Activated CD4-positive, alpha-beta T cell treated with anti-CD3 and anti-CD28 coated beads, Interleukin-2, amount 50 U/mL, for 48 hours (primary cell): ENCODE data around the gene SEL1L.
"Not testable (repeated sequence)": the region's sequence is repeated elsewhere in the genome, so short reads cannot be mapped to it uniquely, and the experiment has no call there.

Source experiments
- DNase-seq, 2 experiments: peaks; one replicate each; pipeline ENCODE4 v3.0.0-alpha.2; 2020

The SEL1L gene

DNA sequence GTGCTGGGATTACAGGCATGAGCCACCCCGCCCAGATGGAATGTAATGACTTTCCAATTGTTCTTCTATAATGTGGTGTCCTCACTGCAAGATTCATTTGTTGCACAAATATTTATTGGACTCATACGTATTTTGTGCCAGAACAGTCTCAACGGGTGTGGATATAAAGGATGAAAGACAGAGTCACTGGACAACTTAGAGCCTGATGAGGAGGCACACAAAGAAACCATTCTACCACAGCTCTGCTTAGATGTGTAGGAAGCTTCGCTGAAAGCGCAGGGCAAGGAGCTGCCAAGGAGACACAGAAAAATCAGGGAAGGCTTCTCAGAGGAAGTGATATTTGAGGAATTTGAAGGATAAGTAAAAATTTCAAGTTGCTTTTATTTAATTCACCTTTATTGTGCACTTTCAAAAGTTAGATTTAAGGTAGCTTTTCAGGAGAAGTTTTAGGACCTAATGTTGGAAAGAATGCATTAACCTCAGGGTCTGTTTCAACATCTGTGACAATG is 92.0 kb downstream of the SEL1L start:
- no peak for DNase-seq

DNA sequence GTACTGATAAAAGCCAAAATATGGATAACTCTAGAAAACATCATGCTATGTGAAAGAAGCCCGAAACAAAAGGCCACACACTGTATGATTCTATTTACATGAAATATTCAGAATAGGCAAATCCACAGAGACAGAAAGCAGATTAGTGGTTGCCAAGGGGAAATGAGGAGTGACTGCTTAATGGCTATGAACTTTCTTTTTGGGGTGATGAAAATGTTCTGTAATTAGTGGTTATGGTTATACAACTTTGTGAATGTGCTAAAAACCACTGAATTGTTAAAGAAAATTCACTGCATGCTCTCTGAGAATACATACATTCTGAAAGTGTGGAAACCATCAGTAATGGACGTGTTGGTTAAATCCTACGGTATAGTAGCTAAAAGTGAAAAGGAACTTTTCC is 93.6 kb downstream of the SEL1L start:
- no peak for DNase-seq

DNA sequence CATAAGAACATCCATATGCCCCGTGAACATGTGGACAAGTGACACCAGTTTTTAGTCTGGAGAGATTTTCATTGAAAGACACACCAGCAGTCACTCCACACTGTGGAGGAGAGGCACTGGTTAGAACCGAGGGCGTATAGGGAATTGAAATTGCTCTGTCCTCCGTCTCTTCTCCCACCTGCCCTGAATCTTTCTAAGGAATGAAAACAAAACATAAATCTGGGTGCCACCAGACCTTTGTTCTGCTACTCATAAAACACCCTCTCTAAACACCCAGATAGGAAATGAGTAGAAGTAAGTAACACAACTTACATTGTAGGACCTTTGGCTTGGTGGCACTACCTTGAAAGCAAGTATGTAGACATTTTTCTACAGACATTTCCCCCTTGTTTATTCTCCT is 96.4 kb downstream of the SEL1L start:
- no peak for DNase-seq

DNA sequence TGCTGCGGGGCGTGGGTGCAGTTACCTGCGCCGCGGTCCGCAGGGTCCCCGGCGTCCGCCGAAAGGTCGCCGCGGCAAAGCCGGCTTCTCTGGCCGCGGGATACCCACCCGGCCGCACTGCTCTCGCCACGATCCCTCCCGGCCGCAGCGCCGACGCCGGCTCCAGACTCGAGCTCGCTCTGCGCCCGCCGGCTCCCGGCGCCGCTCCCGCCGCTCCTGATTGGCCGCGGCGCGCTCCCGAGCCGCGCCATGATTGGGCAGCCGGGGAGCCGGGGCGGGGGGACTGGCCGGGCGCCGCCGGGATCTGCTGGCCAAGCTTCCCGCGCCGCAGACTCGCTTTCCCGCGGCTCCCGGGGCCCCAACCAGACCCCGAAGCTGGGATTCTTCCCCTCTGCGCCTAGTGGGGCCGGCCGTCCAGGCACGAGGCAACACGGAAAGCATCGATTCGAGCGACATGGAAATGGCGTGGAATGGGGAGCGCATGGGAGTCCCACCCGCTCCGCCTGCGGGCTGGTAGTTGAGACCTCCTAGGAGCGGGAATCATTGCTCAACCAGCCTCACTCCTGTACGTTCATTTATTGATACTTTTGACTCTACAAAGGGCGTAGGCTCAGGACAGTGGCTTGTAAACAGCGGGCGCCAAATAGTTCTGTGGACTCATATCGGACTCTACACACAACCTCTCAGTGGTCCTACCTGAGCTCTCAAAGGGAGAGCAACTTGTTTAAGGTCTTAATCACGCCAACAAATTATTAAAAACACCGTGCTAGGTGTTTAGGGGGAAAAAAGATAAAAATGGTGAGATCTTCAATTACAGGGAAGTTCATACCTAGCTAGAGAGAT is 97.1 kb downstream of the SEL1L start:
- peak; percentile 46 to 54 for DNase-seq

DNA sequence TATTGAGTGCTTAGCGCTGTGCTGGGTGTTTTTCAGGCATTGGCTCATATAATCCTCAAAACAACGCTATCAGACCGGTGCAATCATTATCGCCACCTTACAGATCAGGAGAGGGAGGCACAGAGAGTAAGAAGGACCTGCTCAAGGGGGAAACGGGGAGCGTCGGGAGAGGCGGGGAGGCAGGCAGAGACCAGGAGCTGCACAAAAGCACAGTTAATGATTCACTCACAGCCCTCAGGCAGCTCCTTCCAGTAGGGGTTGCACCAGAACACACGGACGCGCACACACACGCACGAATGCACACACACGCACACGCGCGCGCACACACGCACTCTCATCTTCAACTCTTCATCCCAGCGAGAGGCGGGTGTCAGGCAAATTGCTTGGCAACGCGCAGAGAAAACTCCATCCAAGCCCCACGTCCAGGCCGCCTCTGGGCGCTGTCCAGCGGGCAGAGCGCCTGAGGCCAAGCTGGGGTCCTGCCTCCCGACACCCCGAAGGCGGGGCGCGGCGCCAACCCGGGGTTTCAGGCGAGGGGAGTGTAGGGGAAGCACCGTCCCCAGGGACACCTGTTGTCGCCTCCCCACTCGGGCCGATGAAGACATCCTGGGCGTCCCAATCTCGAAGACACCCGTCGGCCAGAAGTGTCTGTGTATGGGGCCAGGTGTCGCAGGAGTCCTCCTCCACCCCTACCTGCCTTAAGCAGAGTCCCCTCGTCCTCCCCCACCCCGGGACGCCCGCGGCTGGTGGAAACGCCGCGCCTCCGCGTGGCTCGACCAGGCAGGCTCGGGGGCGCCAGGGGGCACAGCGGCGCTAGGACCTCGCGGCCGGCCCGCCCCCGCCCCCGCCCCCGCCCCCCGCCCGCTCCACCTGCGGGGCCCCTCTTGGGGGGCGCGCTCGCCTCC is 98.0 kb downstream of the SEL1L start:
- DNase-seq = peak; percentile 6 to 20

DNA sequence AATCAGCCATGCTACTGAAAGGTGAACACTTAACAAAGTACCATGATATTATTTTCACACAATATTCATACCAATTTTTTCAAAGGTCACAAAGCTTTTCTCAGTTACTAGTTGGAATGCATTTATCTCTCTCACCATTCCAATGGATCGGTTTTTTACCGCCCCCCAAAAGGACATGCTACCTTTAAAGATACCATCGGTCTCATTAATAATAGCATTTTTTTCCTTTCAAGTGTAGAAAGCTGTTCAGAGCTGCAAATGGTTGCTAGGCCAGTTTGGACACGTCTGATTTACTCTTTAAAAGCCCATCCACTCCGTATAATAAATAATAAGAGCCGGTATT is 98.6 kb downstream of the SEL1L start:
- DNase-seq = no peak

DNA sequence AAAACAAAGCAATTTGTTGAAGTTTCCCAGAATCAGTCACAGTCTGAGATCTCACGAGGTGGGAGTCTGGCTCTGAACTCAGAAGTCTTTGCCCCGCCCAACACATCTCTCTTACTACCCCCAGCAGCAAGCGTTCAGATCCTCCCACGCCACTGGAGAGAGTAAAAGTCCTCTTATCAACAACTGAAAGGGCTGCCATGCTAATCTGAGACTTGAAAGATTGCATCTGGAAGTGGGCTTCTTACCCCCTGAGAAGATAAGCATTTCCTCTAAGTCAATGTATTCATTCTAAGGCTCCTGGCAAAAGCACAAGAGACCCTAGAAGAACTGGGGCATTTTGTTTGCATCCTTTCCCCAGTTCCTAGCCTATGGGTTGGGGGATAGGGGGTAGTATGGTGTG is 99.4 kb downstream of the SEL1L start:
- DNase-seq = no peak

DNA sequence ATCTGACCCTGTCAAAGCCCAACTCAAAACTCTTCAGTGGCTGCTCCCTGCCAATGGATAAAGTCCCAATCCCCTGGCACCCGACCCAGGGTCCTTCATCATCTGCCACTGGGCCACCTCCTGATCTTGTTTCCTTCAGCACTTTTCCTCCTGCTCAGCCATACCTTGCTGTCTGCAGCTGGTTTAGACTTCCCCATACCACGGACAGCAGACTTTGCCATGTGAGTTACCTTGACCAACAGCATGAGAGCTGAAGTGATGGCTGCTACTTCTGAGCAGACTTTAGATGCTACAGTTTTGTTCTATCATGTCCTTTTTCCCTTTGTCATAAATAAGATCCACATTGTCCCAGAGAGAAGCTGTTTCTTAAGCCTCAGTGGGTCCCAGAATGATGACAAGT is 100.3 kb downstream of the SEL1L start:
- DNase-seq = no peak

DNA sequence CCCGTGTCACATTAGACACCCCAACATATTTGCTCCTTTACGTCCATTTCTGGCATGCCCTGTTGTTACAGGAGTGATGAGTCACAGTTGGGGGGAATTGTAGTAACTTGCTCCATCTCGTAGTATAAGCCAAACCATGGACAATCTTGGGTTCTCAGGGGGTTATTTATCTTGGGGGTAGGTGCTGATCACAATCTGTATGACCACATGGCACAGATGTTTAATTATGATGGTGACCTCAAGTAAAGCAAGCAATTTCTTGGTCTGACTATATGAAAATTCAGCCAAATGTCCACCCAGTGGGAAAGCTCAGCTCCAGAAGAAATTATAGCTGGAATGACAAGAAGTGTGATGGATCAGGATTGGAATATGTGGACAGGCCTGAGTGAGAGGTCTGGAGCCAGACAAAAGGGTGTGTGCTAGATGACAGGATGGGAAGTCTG is 101.4 kb downstream of the SEL1L start:
- no peak for DNase-seq

DNA sequence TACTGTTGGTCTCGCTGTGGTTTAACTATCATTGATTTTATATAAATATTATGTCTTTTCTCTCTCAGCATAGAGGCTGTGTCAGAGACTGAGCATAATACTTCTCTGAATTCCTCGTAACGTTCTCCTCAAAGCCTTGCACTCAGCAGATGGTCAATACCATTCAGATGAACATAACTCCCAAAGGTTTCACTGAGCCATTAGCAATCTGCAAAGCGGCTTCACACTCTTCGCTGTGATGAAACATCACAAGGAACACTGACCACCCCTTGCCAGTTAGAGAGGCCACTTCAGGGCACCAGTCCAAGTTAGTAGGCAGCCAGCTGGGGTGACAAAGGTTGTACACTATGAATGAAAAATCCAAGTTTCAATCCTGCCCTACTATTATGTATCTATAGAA is 103.4 kb downstream of the SEL1L start:
- no peak for DNase-seq

DNA sequence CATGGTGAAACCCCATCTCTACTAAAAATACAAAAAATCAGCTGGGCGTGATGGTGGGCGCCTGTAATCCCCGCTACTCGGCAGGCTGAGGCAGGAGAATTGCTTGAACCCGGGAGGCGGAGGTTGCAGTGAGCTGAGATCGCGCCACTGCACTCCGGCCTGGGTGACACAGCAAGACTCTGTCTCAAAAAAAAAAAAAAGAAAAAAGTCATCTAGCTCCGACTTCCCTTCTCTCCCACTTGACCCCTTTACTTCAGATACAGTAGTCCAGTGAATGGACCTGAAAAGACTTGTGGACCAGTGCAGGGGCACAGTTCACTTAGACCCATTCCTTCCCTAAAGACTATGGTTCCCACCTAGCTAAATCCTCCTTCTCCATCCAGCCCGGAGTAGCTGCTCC is 103.9 kb downstream of the SEL1L start:
- not testable (repeated sequence) for DNase-seq

DNA sequence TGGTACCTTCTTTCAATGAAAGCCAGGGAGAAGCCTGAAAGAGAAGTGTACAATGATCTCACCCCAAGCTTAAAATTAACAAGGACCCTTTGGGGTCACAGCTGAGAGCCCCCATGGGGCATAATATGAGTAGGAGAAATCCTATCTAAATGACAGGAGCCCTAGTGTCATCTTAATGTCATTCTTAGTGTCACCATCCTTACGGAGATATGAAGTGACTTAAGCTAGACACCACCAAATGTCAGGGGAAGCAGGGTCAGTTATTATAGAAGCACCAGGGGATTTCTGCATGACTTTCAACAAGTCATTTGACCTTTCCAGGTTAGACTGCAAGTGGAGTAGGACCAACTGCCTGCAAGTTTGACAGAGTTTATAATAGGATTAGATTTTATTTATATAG is 104.6 kb downstream of the SEL1L start:
- DNase-seq = no peak

DNA sequence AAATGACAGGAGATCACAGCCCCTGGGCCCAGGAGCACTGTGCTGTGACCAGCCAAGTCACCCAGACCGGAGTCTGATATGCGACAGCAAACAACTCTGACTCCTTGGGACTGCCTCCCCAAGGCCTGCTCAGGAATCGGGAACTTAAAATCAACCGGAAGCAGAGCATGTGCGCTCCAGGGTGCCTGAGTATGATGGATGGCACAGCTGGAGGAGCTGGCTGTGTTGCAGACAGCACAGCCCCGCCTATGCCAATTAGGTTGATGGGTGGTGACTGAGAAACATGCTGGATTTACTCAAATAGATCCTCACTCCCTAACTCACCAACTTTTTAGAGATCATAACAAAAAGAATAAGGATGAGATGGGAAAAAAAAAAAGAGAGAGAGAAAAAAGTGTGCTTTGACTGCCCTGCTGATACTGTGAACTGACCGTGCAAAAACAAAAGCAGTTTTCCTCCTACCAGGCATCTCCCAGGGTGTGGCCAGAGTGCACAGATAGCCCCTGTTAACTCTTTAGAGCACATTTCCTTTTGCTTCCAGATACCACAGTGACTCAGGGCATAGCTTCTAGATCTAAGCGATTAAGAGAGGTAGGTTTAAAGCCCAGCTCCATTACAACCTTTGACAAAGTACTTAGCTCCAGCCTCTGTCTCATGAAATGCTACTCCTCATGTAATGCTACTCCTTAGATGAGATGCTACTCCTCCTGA is 106.2 kb downstream of the SEL1L start:
- no peak for DNase-seq

DNA sequence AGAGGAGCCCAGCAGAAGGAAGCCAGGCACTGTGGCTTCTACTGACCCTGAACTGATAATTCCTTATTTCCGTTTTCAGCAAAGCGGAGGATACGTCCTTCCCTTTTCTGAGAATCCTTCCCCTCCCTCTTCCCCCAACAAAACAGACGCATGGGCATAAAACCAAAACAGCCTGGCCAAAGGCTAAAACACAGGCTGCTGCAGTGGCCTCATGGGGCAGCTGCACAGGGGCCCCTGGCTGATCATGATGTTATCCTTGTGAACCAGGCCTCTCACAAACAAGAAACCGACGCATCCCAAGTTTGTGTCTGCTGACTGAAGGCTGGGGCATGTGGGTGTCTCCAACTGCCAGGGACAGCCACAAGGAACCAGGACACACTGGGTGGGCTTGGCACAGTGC is 110.1 kb downstream of the SEL1L start:
- DNase-seq = no peak
